Liver (tissue), 9 donors: ENCODE data around the gene EML2. TPM values are rescaled to one million over a fixed set of nuclear protein-coding genes. Genes with fewer than 3 reads are reported as not detected.

Experiments used
- DNase-seq: peaks from one replicate; pipeline ENCODE4 v3.0.0-alpha.2; 2017; ENCODE audit warnings: low spot score
- H3K27ac ChIP-seq, 2 donors: one replicate each; pipeline ENCODE4 v1.7.0; 2013; ENCODE audit warnings: inconsistent platforms in 2 of 2, low read length in 2 of 2, control low read depth in 1 of 2, low read depth in 1 of 2, mild to moderate bottlenecking in 1 of 2
- H3K27me3 ChIP-seq, 4 donors: one replicate each; pipeline versions ENCODE4 v1.6.1 to v1.7.0; 2013; ENCODE audit warnings: low read length in 3 of 4, inconsistent platforms in 1 of 4, mild to moderate bottlenecking in 1 of 4, moderate library complexity in 1 of 4; ENCODE audit not compliant: control insufficient read depth in 4 of 4, insufficient read depth in 4 of 4
- H3K36me3 ChIP-seq, 4 donors: one replicate each; pipeline versions ENCODE4 v1.6.1 to v1.7.0; 2013; ENCODE audit warnings: low read length in 3 of 4, mild to moderate bottlenecking in 3 of 4, low read depth in 1 of 4, moderate library complexity in 1 of 4; ENCODE audit not compliant: control insufficient read depth in 4 of 4, insufficient read depth in 3 of 4
- H3K4me1 ChIP-seq, 4 donors: one replicate each; pipeline versions ENCODE4 v1.6.1 to v1.7.0; 2013; ENCODE audit warnings: low read length in 3 of 4, mild to moderate bottlenecking in 3 of 4, moderate library complexity in 1 of 4; ENCODE audit not compliant: control insufficient read depth in 4 of 4, insufficient read depth in 4 of 4
- H3K4me3 ChIP-seq, 3 donors: one replicate each; pipeline versions ENCODE4 v1.6.1 to v1.7.0; 2013; ENCODE audit warnings: low read length in 3 of 3, control low read depth in 1 of 3, low read depth in 1 of 3, mild to moderate bottlenecking in 1 of 3
- H3K9ac ChIP-seq, 2 donors: one replicate each; pipeline ENCODE4 v1.7.0; 2013; ENCODE audit warnings: low read length in 2 of 2, mild to moderate bottlenecking in 2 of 2, moderate library complexity in 2 of 2, control low read depth in 1 of 2, low read depth in 1 of 2
- H3K9me3 ChIP-seq, 4 donors: one replicate each; pipeline versions ENCODE4 v1.6.1 to v1.7.0; 2013; ENCODE audit warnings: low read length in 3 of 4; ENCODE audit not compliant: control insufficient read depth in 4 of 4
- FOXA2 ChIP-seq: IDR thresholded peaks from 2 replicates; pipeline ENCODE4 v1.6.1; 2016; ENCODE audit warnings: antibody characterized with exemption
- GABPA ChIP-seq, 2 donors: IDR thresholded peaks in 1 of 2; conservative IDR thresholded peaks in 1 of 2; 2 replicates each; pipeline ENCODE4 v1.6.1; 2016; ENCODE audit warnings: antibody characterized with exemption in 2 of 2, mild to moderate bottlenecking in 1 of 2, moderate library complexity in 1 of 2
- HNF4G ChIP-seq: IDR thresholded peaks from 2 replicates; pipeline ENCODE4 v1.6.1; 2016; ENCODE audit warnings: antibody characterized with exemption
- JUND ChIP-seq, 2 donors: IDR thresholded peaks; 2 replicates each; pipeline ENCODE4 v1.6.1; 2016; ENCODE audit warnings: antibody characterized with exemption in 2 of 2
- NR2F2 ChIP-seq: IDR thresholded peaks from 2 replicates; pipeline ENCODE4 v1.6.1; 2016; ENCODE audit warnings: antibody characterized with exemption
- RAD21 ChIP-seq, 2 donors: IDR thresholded peaks; 2 replicates each; pipeline ENCODE4 v1.6.1; 2016; ENCODE audit warnings: antibody characterized with exemption in 2 of 2, mild to moderate bottlenecking in 2 of 2
- SP1 ChIP-seq: IDR thresholded peaks from 2 replicates; pipeline ENCODE4 v1.6.1; 2018; ENCODE audit warnings: antibody characterized with exemption, mild to moderate bottlenecking
- TAF1 ChIP-seq: conservative IDR thresholded peaks from 2 replicates; pipeline ENCODE4 v1.6.1; 2016; ENCODE audit warnings: antibody characterized with exemption, mild to moderate bottlenecking
- YY1 ChIP-seq: IDR thresholded peaks from 2 replicates; pipeline ENCODE4 v1.6.1; 2016; ENCODE audit warnings: antibody characterized with exemption, mild to moderate bottlenecking
- WGBS: extraction: QIAGEN DNeasy Blood & Tissue Kit; methylation state at CpG from one replicate; pipeline ENCODE4 v1.1.7; 2013; 5-methylcytosine and 5-hydroxymethylcytosine counted together
- polyA plus RNA-seq, 2 donors: library from polyadenylated mRNA; stranded (reverse) in 1 of 2; unstranded in 1 of 2; fragments of 200-250 nt in 1 of 2; fragments of >200 nt in 1 of 2; fragmentation: Nextera tagmentation in 1 of 2; extraction: Ambion mirVana in 1 of 2; gene quantifications; one replicate each; pipeline versions ENCODE4 v1.2.1 to v1.2.3, GENCODE V29; 2013 to 2015
- total RNA-seq, 2 donors: library from RNA; depleted of rRNA; stranded (reverse); fragments of >200 nt; gene quantifications; one replicate each; pipeline ENCODE4 v1.2.3, GENCODE V29; 2014
- TF ChIP-seq, protein P1 (sequence below): IDR thresholded peaks from 2 replicates; pipeline ENCODE4 v1.6.1; 2016; ENCODE audit warnings: antibody characterized with exemption
- TF ChIP-seq, protein P2 (sequence below): IDR thresholded peaks from 2 replicates; pipeline ENCODE4 v1.6.1; 2016; ENCODE audit warnings: antibody characterized with exemption
- TF ChIP-seq, protein P3 (sequence below): fragments of 150-350 bp; IDR thresholded peaks from 2 replicates; pipeline ENCODE4 v1.5.1; 2017; ENCODE audit warnings: improper control_type of control experiment, low read depth, low read length; ENCODE audit not compliant: missing input control
- TF ChIP-seq, protein P4 (sequence below): IDR thresholded peaks from 2 replicates; pipeline ENCODE4 v1.6.1; 2016; ENCODE audit warnings: antibody characterized with exemption
- donor health status: healthy.
- donor health status: healthy.
- donor health status: healthy.
- donor health status: healthy.
- donor health status: healthy.

EML2 gene
- total and polyA plus RNA-seq, 4 donors = 1.1 to 10.4 (median 9.0) TPM

DNA sequence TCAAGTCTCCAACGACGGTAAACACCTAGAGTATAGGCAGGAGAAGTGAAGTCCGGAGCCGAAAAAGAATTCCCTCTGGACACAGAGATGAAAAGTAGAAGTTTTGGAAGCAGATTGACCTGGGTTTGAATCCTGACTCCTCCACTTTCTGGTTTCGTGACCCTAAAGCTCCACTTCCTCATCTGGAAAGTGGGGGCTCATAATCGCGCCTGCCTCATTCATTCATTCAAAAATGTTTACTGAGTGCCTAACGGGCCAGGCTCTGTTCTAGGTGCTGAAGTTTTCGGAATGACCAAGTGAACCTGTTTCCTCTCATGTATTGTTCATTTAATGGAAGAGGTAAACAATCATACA lies 7.1 kb upstream of the EML2 start:
- no peaks in the 10 kb centered on the region for H3K9me3 ChIP-seq
- H3K4me3 ChIP-seq = peak overlapping the region in 1 of 3 donors; percentile 36
- no peaks in the 10 kb centered on the region for H3K36me3 ChIP-seq
- 16% methylated on average over 9 of the region's 9 CpGs for WGBS
- H3K27me3 ChIP-seq = no peaks in the 10 kb centered on the region
- peaks cover 4 to 27% (median 13%) of the 10 kb centered on the region in 4 donors for H3K4me1 ChIP-seq
- TF ChIP-seq TAF1 = no peak
- TF ChIP-seq JUND (IDR thresholded peaks at IDR 0.05) = no peak
- TF ChIP-seq, protein P1, sequence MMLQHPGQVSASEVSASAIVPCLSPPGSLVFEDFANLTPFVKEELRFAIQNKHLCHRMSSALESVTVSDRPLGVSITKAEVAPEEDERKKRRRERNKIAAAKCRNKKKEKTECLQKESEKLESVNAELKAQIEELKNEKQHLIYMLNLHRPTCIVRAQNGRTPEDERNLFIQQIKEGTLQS = no peak
- TF ChIP-seq HNF4G = no peak
- TF ChIP-seq GABPA (IDR thresholded peaks at IDR 0.05 in 1 of 2, conservative IDR thresholded peaks at IDR 0.05 in 1 of 2) = no peak
- TF ChIP-seq, protein P2, sequence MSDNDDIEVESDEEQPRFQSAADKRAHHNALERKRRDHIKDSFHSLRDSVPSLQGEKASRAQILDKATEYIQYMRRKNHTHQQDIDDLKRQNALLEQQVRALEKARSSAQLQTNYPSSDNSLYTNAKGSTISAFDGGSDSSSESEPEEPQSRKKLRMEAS = no peak
- TF ChIP-seq SP1 = no peak
- TF ChIP-seq, protein P3, sequence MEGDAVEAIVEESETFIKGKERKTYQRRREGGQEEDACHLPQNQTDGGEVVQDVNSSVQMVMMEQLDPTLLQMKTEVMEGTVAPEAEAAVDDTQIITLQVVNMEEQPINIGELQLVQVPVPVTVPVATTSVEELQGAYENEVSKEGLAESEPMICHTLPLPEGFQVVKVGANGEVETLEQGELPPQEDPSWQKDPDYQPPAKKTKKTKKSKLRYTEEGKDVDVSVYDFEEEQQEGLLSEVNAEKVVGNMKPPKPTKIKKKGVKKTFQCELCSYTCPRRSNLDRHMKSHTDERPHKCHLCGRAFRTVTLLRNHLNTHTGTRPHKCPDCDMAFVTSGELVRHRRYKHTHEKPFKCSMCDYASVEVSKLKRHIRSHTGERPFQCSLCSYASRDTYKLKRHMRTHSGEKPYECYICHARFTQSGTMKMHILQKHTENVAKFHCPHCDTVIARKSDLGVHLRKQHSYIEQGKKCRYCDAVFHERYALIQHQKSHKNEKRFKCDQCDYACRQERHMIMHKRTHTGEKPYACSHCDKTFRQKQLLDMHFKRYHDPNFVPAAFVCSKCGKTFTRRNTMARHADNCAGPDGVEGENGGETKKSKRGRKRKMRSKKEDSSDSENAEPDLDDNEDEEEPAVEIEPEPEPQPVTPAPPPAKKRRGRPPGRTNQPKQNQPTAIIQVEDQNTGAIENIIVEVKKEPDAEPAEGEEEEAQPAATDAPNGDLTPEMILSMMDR = no peak
- TF ChIP-seq NR2F2 = no peak
- TF ChIP-seq YY1 = no peak
- TF ChIP-seq, protein P4, sequence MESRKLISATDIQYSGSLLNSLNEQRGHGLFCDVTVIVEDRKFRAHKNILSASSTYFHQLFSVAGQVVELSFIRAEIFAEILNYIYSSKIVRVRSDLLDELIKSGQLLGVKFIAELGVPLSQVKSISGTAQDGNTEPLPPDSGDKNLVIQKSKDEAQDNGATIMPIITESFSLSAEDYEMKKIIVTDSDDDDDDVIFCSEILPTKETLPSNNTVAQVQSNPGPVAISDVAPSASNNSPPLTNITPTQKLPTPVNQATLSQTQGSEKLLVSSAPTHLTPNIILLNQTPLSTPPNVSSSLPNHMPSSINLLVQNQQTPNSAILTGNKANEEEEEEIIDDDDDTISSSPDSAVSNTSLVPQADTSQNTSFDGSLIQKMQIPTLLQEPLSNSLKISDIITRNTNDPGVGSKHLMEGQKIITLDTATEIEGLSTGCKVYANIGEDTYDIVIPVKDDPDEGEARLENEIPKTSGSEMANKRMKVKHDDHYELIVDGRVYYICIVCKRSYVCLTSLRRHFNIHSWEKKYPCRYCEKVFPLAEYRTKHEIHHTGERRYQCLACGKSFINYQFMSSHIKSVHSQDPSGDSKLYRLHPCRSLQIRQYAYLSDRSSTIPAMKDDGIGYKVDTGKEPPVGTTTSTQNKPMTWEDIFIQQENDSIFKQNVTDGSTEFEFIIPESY = no peak
- no peak overlapping the region for H3K27ac ChIP-seq
- no peak for DNase-seq
- peak overlapping the region in 1 of 2 donors; percentile 22 for H3K9ac ChIP-seq

DNA sequence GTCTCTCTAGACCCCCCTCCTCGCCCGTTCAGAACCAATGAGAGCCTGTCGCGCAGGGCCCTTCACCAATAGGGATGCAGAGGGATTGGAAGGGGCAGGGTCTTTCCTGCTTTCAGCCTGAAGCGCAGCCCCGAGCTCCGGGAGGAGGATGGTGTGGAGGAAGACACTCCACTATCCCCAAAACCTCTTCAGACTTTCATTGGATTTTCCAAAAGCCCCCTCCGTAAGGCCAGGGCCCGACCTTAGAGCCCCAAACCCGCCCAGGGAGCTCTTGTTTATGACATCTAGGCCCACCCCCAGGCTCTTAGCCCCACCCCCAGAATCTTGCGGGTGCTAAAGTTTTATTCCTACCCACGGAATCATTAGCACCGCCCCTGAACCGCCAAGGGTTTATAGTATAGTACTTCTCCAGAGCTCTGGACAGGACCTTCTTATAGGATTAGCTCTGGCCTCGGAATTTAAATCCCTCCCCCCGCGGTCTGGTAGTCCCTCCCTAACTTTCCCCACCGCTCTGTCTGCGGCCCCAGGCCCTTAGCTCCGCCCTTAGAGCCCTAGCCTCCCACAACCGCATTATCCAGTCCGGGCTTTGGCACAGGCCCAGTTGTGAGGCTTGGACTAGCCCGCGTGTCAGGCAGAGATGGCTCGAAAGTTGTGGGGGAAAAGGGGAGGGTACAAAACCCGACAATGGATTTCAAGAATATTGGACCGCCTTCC lies 6.6 kb upstream of the EML2 start:
- peak; percentile 44 for DNase-seq
- Histone ChIP-seq H3K9ac (no peak overlapping the region), H3K27ac (no peak overlapping the region), H3K4me3 (peak overlapping the region in 1 of 3 donors; percentile 36), H3K36me3 (no peaks in the 10 kb centered on the region), H3K27me3 (no peaks in the 10 kb centered on the region), H3K9me3 (no peaks in the 10 kb centered on the region), H3K4me1 (peaks cover 4 to 32% (median 19%) of the 10 kb centered on the region in 4 donors)
- TF ChIP-seq RAD21 (IDR thresholded peaks at IDR 0.05) (peak in 1 of 2 donors; percentile 4), FOXA2 (no peak), SP1 (peak; percentile 40), JUND (IDR thresholded peaks at IDR 0.05) (no peak), GABPA (IDR thresholded peaks at IDR 0.05 in 1 of 2, conservative IDR thresholded peaks at IDR 0.05 in 1 of 2) (no peak), TAF1 (no peak)
- 3% methylated on average over 27 of the region's 27 CpGs for whole genome bisulfite sequencing
